GM23338 (cell line): ENCODE data around the gene NELL2. TPM values are rescaled to one million over a fixed set of nuclear protein-coding genes. Genes with fewer than 3 reads are reported as not detected.

Experiments used
- ATAC-seq: fragments of 200-7000 bp; cut with Tn5 transposase; 3 replicates; pipeline ENCODE4 v1.9.1; 2020
- DNase-seq: peaks from one replicate; pipeline ENCODE4 v3.0.0-alpha.2; 2015; ENCODE audit warnings: low spot score
- H2AFZ ChIP-seq: fragments of 200-600 bp; sonication (generic); 2 replicates; pipeline ENCODE4 v1.8.0; 2016; ENCODE audit warnings: antibody characterized with exemption, mild to moderate bottlenecking, moderate library complexity
- H3F3A ChIP-seq: fragments of 200-600 bp; sonication (generic); replicated peaks from 2 replicates; pipeline ENCODE4 v1.8.0; 2017; ENCODE audit warnings: antibody characterized with exemption, mixed run types, low read depth
- H3K27ac ChIP-seq: fragments of 200-600 bp; sonication (generic); 2 replicates; pipeline ENCODE4 v1.6.1; 2016; ENCODE audit warnings: low read depth
- H3K27me3 ChIP-seq: fragments of 200-600 bp; sonication (generic); 2 replicates; pipeline ENCODE4 v1.8.0; 2016; ENCODE audit warnings: mild to moderate bottlenecking, mixed run types, moderate library complexity; ENCODE audit not compliant: insufficient read depth
- H3K36me3 ChIP-seq: fragments of 200-600 bp; sonication (generic); 2 replicates; pipeline ENCODE4 v1.8.0; 2016; ENCODE audit warnings: mild to moderate bottlenecking; ENCODE audit not compliant: insufficient read depth
- H3K4me1 ChIP-seq: fragments of 200-600 bp; sonication (generic); 2 replicates; pipeline ENCODE4 v1.8.0; 2016; ENCODE audit warnings: mild to moderate bottlenecking, moderate library complexity; ENCODE audit not compliant: insufficient read depth
- H3K4me2 ChIP-seq: fragments of 200-600 bp; sonication (generic); 2 replicates; pipeline ENCODE4 v1.7.1; 2017; ENCODE audit warnings: mixed run types
- H3K4me3 ChIP-seq: fragments of 200-600 bp; sonication (generic); 2 replicates; pipeline ENCODE4 v1.6.1; 2016; ENCODE audit warnings: mixed run types
- H3K79me2 ChIP-seq: fragments of 200-600 bp; sonication (generic); replicated peaks from 2 replicates; pipeline ENCODE4 v1.8.0; 2017; ENCODE audit warnings: mild to moderate bottlenecking; ENCODE audit not compliant: insufficient read depth
- H3K9me2 ChIP-seq: fragments of 200-600 bp; sonication (generic); 2 replicates; pipeline ENCODE4 v1.8.0; 2017; ENCODE audit not compliant: insufficient read depth
- H4K20me1 ChIP-seq: fragments of 200-600 bp; sonication (generic); replicated peaks from 2 replicates; pipeline ENCODE4 v1.8.0; 2017; ENCODE audit warnings: mild to moderate bottlenecking; ENCODE audit not compliant: insufficient read depth
- H3K27ac Mint-ChIP-seq: 2 replicates; pipeline ENCODE4 v1.8.0; 2020; ENCODE audit warnings: inconsistent platforms, mild to moderate bottlenecking, moderate library complexity, mixed read lengths
- H3K27me3 Mint-ChIP-seq: 3 replicates; pipeline ENCODE4 v1.8.0; 2022; ENCODE audit warnings: low read depth, mild to moderate bottlenecking, moderate library complexity, mixed read lengths, inconsistent platforms; ENCODE audit not compliant: insufficient read depth, poor library complexity
- H3K36me3 Mint-ChIP-seq: 3 replicates; pipeline ENCODE4 v1.8.0; 2021; ENCODE audit warnings: low read depth, mild to moderate bottlenecking, inconsistent platforms, moderate library complexity, mixed read lengths
- H3K4me1 Mint-ChIP-seq: 3 replicates; pipeline ENCODE4 v1.8.0; 2020; ENCODE audit warnings: mild to moderate bottlenecking, inconsistent platforms, mixed read lengths
- H3K4me3 Mint-ChIP-seq: 3 replicates; pipeline ENCODE4 v1.8.0; 2021; ENCODE audit warnings: moderate library complexity, mild to moderate bottlenecking, inconsistent platforms, mixed read lengths
- H3K9me3 Mint-ChIP-seq: 3 replicates; pipeline ENCODE4 v1.8.0; 2020; ENCODE audit warnings: moderate library complexity, mild to moderate bottlenecking, inconsistent platforms, mixed read lengths
- CREB1 ChIP-seq: fragments of 250-450 bp; sonication (Bioruptor Pico); IDR thresholded peaks from 2 replicates; pipeline ENCODE4 v1.5.0; 2020; ENCODE audit warnings: low read depth, mild to moderate bottlenecking, moderate library complexity
- EZH2phosphoT487 ChIP-seq: fragments of 200-600 bp; sonication (generic); IDR thresholded peaks from one replicate; pipeline ENCODE4 v1.8.1; 2018; ENCODE audit warnings: antibody characterized with exemption; ENCODE audit not compliant: unreplicated experiment
- JUNB ChIP-seq: IDR thresholded peaks from one replicate; pipeline ENCODE4 v1.6.1; 2016; ENCODE audit warnings: antibody characterized with exemption; ENCODE audit not compliant: unreplicated experiment
- NANOG ChIP-seq: IDR thresholded peaks from 2 replicates; pipeline ENCODE4 v1.6.1; 2016; ENCODE audit warnings: antibody characterized with exemption, borderline replicate concordance
- POLR2AphosphoS5 ChIP-seq: IDR thresholded peaks from 2 replicates; pipeline ENCODE4 v1.6.1; 2016; ENCODE audit warnings: antibody characterized with exemption, low read depth
- ZNF331 ChIP-seq: fragments of 250-450 bp; sonication (Bioruptor Pico); IDR thresholded peaks from 2 replicates; pipeline ENCODE4 v1.5.0; 2020; ENCODE audit warnings: low read depth, mild to moderate bottlenecking, moderate library complexity
- polyA plus RNA-seq: library from polyadenylated mRNA; unstranded; fragments of >200 nt; fragmentation: Nextera tagmentation; extraction: Ambion mirVana; gene quantifications from 2 replicates; pipeline ENCODE4 v1.2.1, GENCODE V29; 2016
- total RNA-seq: library from RNA; depleted of rRNA; stranded (reverse); fragments of >200 nt; shearing (Covaris generic); gene quantifications from 2 replicates; pipeline ENCODE4 v1.2.3, GENCODE V29; 2014
- TF ChIP-seq, protein P1 (sequence below): fragments of 250-450 bp; sonication (Bioruptor Pico); IDR thresholded peaks from 2 replicates; pipeline ENCODE4 v1.5.0; 2020; ENCODE audit warnings: mild to moderate bottlenecking, moderate library complexity
- TF ChIP-seq, protein P2 (sequence below), 2 experiments: fragments of 200-600 bp in 1 of 2; sonication (generic) in 1 of 2; conservative IDR thresholded peaks; 2 replicates each; pipeline versions ENCODE4 v1.5.1 to v1.6.1; 2016 to 2017; ENCODE audit warnings: antibody characterized with exemption in 2 of 2, low read depth in 2 of 2, mild to moderate bottlenecking in 2 of 2, moderate library complexity in 1 of 2

Gene NELL2
- total and polyA plus RNA-seq, 2 experiments from 2014 or later, result 25.1 to 99.5 TPM

DNA sequence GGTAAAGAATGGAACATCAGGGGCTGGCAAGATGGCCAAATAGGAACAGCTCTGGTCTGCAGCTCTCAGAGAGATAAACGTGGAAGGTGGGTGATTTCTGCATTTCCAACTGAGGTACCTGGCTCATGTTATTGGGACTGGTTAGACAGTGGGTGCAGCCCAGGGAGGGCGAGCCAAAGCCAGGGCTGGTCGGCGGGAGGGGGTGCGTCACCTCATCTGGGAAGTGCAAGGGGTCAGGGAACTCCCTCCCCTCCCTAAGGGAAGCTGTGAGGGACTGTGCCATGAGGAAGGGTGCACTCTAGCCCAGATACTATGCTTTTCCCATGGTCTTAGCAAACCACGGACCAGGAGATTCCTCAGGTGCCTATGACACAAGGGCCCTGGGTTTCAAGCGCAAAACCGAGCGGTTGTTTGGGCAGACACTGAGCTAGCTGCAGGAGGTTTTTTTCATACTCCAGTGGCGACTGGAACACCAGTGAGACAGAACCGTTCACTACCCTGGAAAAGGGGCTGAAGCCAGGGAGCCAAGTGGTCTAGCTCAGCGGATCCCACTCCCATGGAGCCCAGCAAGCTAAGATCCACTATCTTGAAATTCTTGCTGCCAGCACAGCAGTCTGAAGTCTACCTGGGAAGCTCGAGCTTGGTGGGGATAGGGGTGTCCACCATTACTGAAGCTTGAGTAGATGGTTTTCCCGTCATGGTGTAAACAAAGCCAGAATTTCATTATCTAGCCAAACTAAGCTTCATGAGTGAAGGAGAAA lies 317.6 kb downstream of the NELL2 start (continued):
- TF ChIP-seq, protein P1, sequence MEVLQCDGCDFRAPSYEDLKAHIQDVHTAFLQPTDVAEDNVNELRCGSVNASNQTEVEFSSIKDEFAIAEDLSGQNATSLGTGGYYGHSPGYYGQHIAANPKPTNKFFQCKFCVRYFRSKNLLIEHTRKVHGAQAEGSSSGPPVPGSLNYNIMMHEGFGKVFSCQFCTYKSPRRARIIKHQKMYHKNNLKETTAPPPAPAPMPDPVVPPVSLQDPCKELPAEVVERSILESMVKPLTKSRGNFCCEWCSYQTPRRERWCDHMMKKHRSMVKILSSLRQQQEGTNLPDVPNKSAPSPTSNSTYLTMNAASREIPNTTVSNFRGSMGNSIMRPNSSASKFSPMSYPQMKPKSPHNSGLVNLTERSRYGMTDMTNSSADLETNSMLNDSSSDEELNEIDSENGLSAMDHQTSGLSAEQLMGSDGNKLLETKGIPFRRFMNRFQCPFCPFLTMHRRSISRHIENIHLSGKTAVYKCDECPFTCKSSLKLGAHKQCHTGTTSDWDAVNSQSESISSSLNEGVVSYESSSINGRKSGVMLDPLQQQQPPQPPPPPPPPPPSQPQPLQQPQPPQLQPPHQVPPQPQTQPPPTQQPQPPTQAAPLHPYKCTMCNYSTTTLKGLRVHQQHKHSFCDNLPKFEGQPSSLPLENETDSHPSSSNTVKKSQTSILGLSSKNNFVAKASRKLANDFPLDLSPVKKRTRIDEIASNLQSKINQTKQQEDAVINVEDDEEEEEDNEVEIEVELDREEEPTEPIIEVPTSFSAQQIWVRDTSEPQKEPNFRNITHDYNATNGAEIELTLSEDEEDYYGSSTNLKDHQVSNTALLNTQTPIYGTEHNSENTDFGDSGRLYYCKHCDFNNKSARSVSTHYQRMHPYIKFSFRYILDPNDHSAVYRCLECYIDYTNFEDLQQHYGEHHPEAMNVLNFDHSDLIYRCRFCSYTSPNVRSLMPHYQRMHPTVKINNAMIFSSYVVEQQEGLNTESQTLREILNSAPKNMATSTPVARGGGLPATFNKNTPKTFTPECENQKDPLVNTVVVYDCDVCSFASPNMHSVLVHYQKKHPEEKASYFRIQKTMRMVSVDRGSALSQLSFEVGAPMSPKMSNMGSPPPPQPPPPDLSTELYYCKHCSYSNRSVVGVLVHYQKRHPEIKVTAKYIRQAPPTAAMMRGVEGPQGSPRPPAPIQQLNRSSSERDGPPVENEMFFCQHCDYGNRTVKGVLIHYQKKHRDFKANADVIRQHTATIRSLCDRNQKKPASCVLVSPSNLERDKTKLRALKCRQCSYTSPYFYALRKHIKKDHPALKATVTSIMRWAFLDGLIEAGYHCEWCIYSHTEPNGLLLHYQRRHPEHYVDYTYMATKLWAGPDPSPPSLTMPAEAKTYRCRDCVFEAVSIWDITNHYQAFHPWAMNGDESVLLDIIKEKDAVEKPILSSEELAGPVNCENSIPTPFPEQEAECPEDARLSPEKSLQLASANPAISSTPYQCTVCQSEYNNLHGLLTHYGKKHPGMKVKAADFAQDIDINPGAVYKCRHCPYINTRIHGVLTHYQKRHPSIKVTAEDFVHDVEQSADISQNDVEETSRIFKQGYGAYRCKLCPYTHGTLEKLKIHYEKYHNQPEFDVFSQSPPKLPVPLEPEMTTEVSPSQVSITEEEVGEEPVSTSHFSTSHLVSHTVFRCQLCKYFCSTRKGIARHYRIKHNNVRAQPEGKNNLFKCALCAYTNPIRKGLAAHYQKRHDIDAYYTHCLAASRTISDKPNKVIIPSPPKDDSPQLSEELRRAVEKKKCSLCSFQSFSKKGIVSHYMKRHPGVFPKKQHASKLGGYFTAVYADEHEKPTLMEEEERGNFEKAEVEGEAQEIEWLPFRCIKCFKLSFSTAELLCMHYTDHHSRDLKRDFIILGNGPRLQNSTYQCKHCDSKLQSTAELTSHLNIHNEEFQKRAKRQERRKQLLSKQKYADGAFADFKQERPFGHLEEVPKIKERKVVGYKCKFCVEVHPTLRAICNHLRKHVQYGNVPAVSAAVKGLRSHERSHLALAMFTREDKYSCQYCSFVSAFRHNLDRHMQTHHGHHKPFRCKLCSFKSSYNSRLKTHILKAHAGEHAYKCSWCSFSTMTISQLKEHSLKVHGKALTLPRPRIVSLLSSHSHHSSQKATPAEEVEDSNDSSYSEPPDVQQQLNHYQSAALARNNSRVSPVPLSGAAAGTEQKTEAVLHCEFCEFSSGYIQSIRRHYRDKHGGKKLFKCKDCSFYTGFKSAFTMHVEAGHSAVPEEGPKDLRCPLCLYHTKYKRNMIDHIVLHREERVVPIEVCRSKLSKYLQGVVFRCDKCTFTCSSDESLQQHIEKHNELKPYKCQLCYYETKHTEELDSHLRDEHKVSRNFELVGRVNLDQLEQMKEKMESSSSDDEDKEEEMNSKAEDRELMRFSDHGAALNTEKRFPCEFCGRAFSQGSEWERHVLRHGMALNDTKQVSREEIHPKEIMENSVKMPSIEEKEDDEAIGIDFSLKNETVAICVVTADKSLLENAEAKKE (CRISPR knock-in tag), result no peak
- TF ChIP-seq EZH2phosphoT487 (no peak), JUNB (no peak), NANOG (no peak)

DNA sequence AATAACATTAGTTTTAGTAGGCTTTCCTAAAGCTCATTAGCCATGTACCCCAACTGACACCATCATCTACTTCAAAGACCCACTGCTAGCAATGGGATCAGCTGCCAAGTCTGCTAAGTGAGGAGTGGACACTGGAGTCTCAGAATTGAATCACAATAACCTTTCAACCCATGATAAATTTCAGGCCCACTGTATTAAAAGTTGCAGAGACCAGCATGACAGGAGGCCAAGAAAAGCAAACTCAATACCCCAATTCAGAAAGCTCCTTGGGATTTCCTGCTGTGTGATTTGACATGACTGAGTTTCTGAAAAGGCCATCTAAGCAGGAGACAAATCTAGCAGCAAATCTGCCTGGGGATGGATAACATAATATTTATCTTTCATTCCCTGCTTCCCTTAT lies 320.7 kb downstream of the NELL2 start:
- no peak overlapping the region for H3K27ac ChIP-seq
- H2AFZ ChIP-seq, result no peak overlapping the region
- no peaks in the 10 kb centered on the region for H4K20me1 ChIP-seq
- DNase-seq (no peak), ATAC-seq (no peak)
- Mint-ChIP-seq H3K27ac (no peak overlapping the region), H3K4me1 (no peaks in the 10 kb centered on the region), H3K9me3 (no peaks in the 10 kb centered on the region), H3K27me3 (no peaks in the 10 kb centered on the region), H3K4me3 (no peak overlapping the region), H3K36me3 (no peaks in the 10 kb centered on the region)
- no peaks in the 10 kb centered on the region for H3K27me3 ChIP-seq
- H3K9me2 ChIP-seq, result peaks cover 3% of the 10 kb centered on the region; the same call in 1 of the 2 replicates
- H3K4me2 ChIP-seq, result no peak overlapping the region
- TF ChIP-seq, protein P2, sequence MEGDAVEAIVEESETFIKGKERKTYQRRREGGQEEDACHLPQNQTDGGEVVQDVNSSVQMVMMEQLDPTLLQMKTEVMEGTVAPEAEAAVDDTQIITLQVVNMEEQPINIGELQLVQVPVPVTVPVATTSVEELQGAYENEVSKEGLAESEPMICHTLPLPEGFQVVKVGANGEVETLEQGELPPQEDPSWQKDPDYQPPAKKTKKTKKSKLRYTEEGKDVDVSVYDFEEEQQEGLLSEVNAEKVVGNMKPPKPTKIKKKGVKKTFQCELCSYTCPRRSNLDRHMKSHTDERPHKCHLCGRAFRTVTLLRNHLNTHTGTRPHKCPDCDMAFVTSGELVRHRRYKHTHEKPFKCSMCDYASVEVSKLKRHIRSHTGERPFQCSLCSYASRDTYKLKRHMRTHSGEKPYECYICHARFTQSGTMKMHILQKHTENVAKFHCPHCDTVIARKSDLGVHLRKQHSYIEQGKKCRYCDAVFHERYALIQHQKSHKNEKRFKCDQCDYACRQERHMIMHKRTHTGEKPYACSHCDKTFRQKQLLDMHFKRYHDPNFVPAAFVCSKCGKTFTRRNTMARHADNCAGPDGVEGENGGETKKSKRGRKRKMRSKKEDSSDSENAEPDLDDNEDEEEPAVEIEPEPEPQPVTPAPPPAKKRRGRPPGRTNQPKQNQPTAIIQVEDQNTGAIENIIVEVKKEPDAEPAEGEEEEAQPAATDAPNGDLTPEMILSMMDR (conservative IDR thresholded peaks at IDR 0.05; ENCODE audit: low read depth in 2 of 2), result no peak
- no peak for TF ChIP-seq CREB1
- no peak for TF ChIP-seq POLR2AphosphoS5
- TF ChIP-seq ZNF331, result no peak
- no peaks in the 10 kb centered on the region for H3F3A ChIP-seq
- no peaks in the 10 kb centered on the region for H3K4me1 ChIP-seq
- H3K4me3 ChIP-seq, result no peak overlapping the region
- H3K79me2 ChIP-seq, result no peaks in the 10 kb centered on the region
- H3K36me3 ChIP-seq, result no peaks in the 10 kb centered on the region
